GM12878 (cell line): ENCODE results near the gene GALNT17.

ENCODE experiments used
- EP300 ChIP-seq, 2 experiments: fragments of 150-350 bp in 1 of 2; IDR thresholded peaks; 2 replicates each; pipeline ENCODE4 v1.6.1; 2011 to 2012; ENCODE audit warnings: low read depth in 2 of 2, low read length in 2 of 2, borderline replicate concordance in 1 of 2, improper control_type of control experiment in 1 of 2, inconsistent platforms in 1 of 2; ENCODE audit not compliant: control insufficient read depth in 1 of 2
- POLR2A ChIP-seq: IDR thresholded peaks from 2 replicates; pipeline ENCODE4 v1.6.1; 2011; ENCODE audit warnings: low read depth, mild to moderate bottlenecking, low read length
- TARDBP ChIP-seq: IDR thresholded peaks from 2 replicates; pipeline ENCODE4 v1.6.1; 2016; ENCODE audit warnings: borderline replicate concordance
- TF ChIP-seq, protein P1 (sequence below), 3 experiments: IDR thresholded peaks in 2 of 3; conservative IDR thresholded peaks in 1 of 3; 2 replicates each; pipeline ENCODE4 v1.5.1; 2011; ENCODE audit warnings: low read depth in 3 of 3, low read length in 3 of 3, mild to moderate bottlenecking in 3 of 3, control low read depth in 2 of 3, moderate library complexity in 2 of 3, inconsistent platforms in 1 of 3, mixed read lengths in 1 of 3; ENCODE audit not compliant: control insufficient read depth in 2 of 3, insufficient read depth in 1 of 3; ENCODE audit errors: extremely low read depth in 1 of 3
- TF ChIP-seq, protein P2 (sequence below): IDR thresholded peaks from 2 replicates; pipeline ENCODE4 v1.6.1; 2012; ENCODE audit warnings: mild to moderate bottlenecking, low read depth, low read length

DNA sequence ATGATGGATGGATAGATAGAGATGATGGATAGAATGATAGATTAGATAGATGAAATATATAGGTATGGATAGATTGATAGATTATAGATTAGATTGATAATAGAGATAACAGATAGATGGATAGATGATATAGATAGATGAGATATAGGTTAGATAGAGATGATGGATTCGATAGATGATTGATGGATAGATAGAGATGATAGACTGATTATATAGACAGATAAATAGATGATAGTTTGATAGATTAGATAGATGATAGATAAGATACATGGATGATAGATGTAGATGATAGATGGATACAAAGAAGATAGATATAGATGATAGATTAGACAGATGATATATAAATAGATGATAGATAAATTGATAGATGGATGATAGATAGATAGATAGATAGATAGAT is 448.1 kb downstream of the GALNT17 start:
- TF ChIP-seq EP300 (IDR thresholded peaks at IDR 0.05; ENCODE audit: borderline replicate concordance in 1 of 2, control insufficient read depth in 1 of 2, low read depth in 2 of 2, low read length in 2 of 2): no peak
- TF ChIP-seq, protein P1, sequence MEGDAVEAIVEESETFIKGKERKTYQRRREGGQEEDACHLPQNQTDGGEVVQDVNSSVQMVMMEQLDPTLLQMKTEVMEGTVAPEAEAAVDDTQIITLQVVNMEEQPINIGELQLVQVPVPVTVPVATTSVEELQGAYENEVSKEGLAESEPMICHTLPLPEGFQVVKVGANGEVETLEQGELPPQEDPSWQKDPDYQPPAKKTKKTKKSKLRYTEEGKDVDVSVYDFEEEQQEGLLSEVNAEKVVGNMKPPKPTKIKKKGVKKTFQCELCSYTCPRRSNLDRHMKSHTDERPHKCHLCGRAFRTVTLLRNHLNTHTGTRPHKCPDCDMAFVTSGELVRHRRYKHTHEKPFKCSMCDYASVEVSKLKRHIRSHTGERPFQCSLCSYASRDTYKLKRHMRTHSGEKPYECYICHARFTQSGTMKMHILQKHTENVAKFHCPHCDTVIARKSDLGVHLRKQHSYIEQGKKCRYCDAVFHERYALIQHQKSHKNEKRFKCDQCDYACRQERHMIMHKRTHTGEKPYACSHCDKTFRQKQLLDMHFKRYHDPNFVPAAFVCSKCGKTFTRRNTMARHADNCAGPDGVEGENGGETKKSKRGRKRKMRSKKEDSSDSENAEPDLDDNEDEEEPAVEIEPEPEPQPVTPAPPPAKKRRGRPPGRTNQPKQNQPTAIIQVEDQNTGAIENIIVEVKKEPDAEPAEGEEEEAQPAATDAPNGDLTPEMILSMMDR (IDR thresholded peaks at IDR 0.05 in 2 of 3, conservative IDR thresholded peaks at IDR 0.05 in 1 of 3; ENCODE audit: control insufficient read depth in 2 of 3, extremely low read depth in 1 of 3, insufficient read depth in 1 of 3, low read depth in 3 of 3, low read length in 3 of 3): no peak
- TF ChIP-seq, protein P2, sequence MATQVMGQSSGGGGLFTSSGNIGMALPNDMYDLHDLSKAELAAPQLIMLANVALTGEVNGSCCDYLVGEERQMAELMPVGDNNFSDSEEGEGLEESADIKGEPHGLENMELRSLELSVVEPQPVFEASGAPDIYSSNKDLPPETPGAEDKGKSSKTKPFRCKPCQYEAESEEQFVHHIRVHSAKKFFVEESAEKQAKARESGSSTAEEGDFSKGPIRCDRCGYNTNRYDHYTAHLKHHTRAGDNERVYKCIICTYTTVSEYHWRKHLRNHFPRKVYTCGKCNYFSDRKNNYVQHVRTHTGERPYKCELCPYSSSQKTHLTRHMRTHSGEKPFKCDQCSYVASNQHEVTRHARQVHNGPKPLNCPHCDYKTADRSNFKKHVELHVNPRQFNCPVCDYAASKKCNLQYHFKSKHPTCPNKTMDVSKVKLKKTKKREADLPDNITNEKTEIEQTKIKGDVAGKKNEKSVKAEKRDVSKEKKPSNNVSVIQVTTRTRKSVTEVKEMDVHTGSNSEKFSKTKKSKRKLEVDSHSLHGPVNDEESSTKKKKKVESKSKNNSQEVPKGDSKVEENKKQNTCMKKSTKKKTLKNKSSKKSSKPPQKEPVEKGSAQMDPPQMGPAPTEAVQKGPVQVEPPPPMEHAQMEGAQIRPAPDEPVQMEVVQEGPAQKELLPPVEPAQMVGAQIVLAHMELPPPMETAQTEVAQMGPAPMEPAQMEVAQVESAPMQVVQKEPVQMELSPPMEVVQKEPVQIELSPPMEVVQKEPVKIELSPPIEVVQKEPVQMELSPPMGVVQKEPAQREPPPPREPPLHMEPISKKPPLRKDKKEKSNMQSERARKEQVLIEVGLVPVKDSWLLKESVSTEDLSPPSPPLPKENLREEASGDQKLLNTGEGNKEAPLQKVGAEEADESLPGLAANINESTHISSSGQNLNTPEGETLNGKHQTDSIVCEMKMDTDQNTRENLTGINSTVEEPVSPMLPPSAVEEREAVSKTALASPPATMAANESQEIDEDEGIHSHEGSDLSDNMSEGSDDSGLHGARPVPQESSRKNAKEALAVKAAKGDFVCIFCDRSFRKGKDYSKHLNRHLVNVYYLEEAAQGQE: no peak
- TF ChIP-seq TARDBP: no peak
- TF ChIP-seq POLR2A: no peak
